ENCODE results near the gene NOL7.

NOL7 gene

GRCh38 chr6:13654496-13654895 lies 39.4 kb downstream of the NOL7 start:
- DNase-seq (ENCODE audit: low read depth), result no peak

GRCh38 chr6:13655700-13656099 lies 40.6 kb downstream of the NOL7 start:
- DNase-seq (ENCODE audit: low read depth), result no peak

- no peak for DNase-seq (ENCODE audit: low read depth)
Observed at GRCh38 chr6:13660273-13660672, 45.1 kb downstream of the NOL7 start.

DNA sequence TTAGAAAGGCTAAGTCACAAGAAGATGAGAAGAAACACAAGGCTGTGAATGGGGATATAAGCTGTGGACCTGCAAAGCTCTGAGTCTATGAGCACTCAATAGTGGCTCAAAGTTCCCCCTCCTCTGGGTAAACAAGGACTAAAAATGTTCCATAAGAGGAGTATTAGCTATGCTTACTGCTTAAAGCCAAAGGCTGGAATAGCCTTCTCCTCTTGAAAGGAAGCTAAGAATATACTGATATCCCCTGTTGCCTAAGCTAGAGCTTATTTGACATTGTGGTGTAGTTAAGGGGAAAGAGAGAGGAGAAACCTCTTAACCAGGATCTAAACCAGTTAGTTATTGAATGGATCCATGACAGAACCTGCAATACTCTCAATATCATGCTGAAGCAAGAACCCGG lies 45.8 kb downstream of the NOL7 start:
- DNase-seq (ENCODE audit: low read depth), result no peak

- DNase-seq (ENCODE audit: low read depth), result no peak
Observed at GRCh38 chr6:13661647-13662046, 46.5 kb downstream of the NOL7 start.

DNA sequence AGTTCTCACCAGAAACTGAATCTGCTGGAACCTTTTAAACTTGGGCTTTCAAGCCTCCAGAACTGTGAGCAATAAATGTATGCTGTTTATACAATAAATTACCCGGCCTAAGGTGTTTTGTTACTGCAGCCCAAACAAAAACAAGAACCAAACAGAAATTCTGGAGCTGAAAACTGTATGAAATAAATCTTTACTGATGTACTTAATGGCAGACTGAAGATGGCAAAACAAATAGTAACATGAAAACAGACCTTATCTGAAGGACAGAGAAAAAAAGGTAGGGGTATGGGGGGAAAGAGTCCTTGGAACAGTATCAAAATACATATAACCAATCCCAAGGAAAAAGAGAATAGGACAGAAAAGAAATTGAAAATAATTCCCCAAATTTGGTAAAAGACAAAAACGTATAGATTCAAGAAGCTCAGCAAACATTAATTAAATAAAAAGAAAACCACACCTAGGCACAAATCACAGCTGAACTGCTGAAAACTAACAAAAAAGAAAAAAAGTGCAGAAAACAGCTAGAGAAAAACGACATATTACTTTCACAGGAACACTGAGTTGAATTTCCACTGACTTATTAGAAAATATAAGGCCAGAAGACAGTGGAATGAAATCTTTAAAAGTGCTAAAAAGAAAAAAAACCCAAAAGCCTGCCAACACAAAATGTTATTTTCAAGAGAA lies 47.7 kb downstream of the NOL7 start:
- no peak for DNase-seq (ENCODE audit: low read depth)

- DNase-seq (ENCODE audit: low read depth), result no peak
Observed at GRCh38 chr6:13663986-13664385, 48.9 kb downstream of the NOL7 start.

GRCh38 chr6:13664703-13665352 lies 49.7 kb downstream of the NOL7 start:
- no peak for DNase-seq (ENCODE audit: low read depth)

DNA sequence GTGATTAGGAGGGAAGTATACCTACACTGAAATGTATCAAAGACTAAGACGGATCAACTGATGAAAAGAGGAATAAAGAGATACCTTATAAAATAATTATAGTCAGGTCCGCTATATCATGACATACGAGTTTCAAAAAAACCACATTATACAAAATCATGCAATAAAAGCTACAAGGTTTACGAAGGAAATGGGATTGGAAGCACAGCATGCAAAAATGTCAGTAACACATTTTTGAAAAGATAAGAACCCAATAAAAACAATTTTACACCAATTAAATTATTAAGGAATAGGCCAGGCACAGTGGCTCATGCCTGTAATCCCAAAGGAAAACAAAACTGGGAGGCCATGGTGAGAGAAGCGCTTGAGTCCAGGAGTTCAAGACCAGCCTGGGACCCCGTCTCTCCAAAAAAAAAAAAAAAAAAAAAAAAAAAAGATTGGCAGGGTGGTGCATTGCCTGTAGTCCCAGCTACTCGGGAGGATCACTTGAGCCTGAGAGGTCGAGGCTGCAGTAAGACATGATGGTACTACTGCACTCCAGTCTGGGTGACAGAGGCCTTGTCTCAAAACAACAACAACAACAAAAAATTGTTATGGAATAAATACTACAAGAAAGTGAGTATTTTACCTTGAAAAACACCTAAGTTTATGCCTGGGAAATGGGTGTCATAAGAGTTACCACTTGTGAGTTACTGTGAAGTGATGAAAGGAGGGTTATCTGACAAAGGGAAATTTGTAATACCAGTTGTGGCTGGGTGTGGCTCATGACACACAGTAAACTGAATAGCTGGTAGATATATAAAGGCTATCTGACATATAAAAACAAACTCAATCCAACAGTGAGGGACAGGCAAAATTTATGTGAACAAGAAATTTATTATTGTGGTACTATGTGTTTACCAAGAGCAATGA lies 51.3 kb downstream of the NOL7 start:
- DNase-seq (ENCODE audit: low read depth), result no peak

GRCh38 chr6:13667655-13668054 lies 52.5 kb downstream of the NOL7 start:
- DNase-seq (ENCODE audit: low read depth), result no peak

DNA sequence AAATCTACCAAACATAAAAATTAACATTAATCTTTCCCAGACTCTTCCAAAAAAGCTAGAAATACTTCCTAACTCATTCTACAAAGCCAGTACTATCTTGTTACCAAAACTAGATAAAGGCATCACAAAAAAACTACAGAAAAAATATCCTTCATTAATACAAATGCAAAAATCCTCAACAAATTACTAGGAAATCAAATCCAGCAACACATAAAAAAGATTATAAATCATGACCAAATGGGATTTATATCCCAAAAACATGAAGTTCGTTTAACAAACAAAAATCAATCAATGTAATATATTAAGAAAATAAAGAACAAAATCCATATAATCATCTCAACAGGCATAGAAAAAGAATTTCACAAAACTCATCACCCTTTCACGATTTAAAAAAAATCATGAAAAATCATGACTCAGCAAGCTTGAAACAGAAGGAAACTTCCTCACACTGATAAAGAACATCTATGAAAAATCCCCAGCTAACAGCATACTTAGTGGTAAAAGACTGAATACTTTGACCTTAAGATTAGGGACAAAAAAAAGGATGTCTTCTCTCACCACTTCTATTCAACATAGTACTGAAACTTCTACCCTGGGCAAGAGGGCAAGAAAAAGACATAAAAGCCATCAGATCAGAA lies 53.3 kb downstream of the NOL7 start:
- no peak for DNase-seq (ENCODE audit: low read depth)

DNA sequence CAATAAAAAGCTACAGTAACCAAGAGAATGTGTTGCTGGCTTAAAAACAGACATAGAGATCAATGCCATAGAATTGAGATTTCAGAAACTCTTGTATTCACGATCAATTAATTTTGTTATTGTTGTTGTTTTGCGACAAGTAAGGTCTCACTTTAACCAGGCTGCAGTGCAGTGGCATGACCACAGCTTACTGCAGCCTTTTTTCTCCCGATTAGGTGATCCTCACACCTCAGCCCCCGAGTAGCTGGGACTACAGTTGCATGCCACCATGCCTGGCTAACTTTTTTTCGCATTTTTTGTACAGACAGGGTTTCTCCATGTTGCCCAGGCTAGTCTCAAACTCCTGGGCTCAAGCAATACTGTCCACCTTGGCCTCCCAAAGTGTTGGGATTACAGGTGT lies 54.3 kb downstream of the NOL7 start:
- no peak for DNase-seq (ENCODE audit: low read depth)
